Esophagus (tissue), 2 donors: ENCODE data around the gene FSTL1. TPM values are rescaled to one million over a fixed set of nuclear protein-coding genes. Genes with fewer than 3 reads are reported as not detected.

Experiments
- H3K27ac ChIP-seq, 2 donors: one replicate each; pipeline ENCODE4 v1.5.1; 2013; ENCODE audit warnings: low read depth in 2 of 2, mild to moderate bottlenecking in 2 of 2, inconsistent platforms in 1 of 2, low read length in 1 of 2, moderate library complexity in 1 of 2
- H3K27me3 ChIP-seq, 2 donors: one replicate each; pipeline ENCODE4 v1.6.1; 2013; ENCODE audit warnings: low read length in 2 of 2, control low read depth in 1 of 2, mild to moderate bottlenecking in 1 of 2; ENCODE audit not compliant: insufficient read depth in 2 of 2, control insufficient read depth in 1 of 2
- H3K36me3 ChIP-seq, 2 donors: one replicate each; pipeline ENCODE4 v1.6.1; 2013; ENCODE audit warnings: low read length in 1 of 2; ENCODE audit not compliant: control insufficient read depth in 2 of 2, insufficient read depth in 2 of 2
- H3K4me1 ChIP-seq, 2 donors: one replicate each; pipeline ENCODE4 v1.6.1; 2013; ENCODE audit warnings: low read length in 1 of 2; ENCODE audit not compliant: control insufficient read depth in 2 of 2, insufficient read depth in 2 of 2
- H3K4me3 ChIP-seq, 2 donors: one replicate each; pipeline ENCODE4 v1.5.1; 2013; ENCODE audit warnings: low read length in 2 of 2, mild to moderate bottlenecking in 2 of 2, low read depth in 1 of 2, moderate library complexity in 1 of 2
- H3K9me3 ChIP-seq, 2 donors: one replicate each; pipeline ENCODE4 v1.6.1; 2013; ENCODE audit warnings: mild to moderate bottlenecking in 2 of 2, low read depth in 1 of 2, low read length in 1 of 2, moderate library complexity in 1 of 2; ENCODE audit not compliant: control insufficient read depth in 2 of 2, insufficient read depth in 1 of 2
- WGBS, 2 donors: extraction: QIAGEN DNeasy Blood & Tissue Kit; methylation state at CpG; one replicate each; pipeline ENCODE4 v1.1.7; 2013; 5-methylcytosine and 5-hydroxymethylcytosine counted together
- polyA plus RNA-seq, 2 donors: library from polyadenylated mRNA; stranded (reverse); fragments of 200-250 nt; gene quantifications; one replicate each; pipeline ENCODE4 v1.2.3, GENCODE V29; 2013
- donor health status: healthy with polysubstance abuse.
- donor health status: Bipolar disorder and iron deficiency.

Gene FSTL1
- polyA plus RNA-seq, 2 donors, result 5.4 to 10.7 TPM

DNA sequence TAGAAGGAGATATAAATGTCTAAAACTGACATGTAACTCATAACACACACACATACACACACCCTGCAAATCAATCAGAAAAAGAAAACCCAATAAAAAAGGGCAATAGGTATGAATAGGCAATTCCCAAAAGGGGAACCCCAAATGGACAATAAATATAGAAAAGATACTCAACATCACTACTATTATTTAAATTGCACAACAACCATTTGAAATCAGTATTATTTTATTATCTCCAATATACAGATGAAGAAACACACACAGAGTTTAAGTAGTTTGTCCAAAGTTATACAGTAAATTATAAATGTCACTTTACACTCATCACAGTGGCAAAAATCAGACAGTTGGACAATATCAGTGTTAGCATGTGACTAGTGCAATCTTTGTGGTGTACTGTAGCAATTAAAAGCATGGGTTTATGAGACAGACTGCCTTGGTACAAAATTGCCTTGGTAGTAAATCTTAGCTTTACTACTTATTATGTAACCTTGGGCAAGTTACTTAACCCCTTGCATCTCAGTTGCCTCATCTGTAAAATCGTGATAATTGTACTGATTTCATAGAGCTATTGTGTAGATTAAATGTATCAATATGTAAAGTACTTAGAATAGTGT, 3.4 kb upstream of the FSTL1 start:
- no peaks in the 10 kb centered on the region for H3K9me3 ChIP-seq
- H3K36me3 ChIP-seq, result no peaks in the 10 kb centered on the region
- H3K4me1 ChIP-seq, result peaks cover 0 to 3% of the 10 kb centered on the region in 2 donors
- no peak overlapping the region for H3K27ac ChIP-seq
- H3K4me3 ChIP-seq, result no peak overlapping the region
- no peaks in the 10 kb centered on the region for H3K27me3 ChIP-seq
- 76 to 81% methylated on average over 1 of the region's 1 CpG for WGBS, 2 donors

- Histone ChIP-seq H3K4me1 (peaks cover 0 to 3% of the 10 kb centered on the region in 2 donors), H3K27me3 (no peaks in the 10 kb centered on the region), H3K9me3 (no peaks in the 10 kb centered on the region), H3K36me3 (no peaks in the 10 kb centered on the region), H3K27ac (no peak overlapping the region), H3K4me3 (no peak overlapping the region)
- WGBS, 2 donors, result 84 to 87% methylated on average over 4 of the region's 4 CpGs
Measured at GRCh38 chr3:120452816-120453215, 2.0 kb upstream of the FSTL1 start.

GRCh38 chr3:120451806-120452205, 1.0 kb upstream of the FSTL1 start:
- 86 to 89% methylated on average over 6 of the region's 6 CpGs for WGBS, 2 donors
- H3K27me3 ChIP-seq, result no peaks in the 10 kb centered on the region
- H3K4me1 ChIP-seq, result peaks cover 0 to 3% of the 10 kb centered on the region in 2 donors
- peak overlapping the region in 1 of 2 donors; percentile 66 for H3K4me3 ChIP-seq
- H3K9me3 ChIP-seq, result no peaks in the 10 kb centered on the region
- no peaks in the 10 kb centered on the region for H3K36me3 ChIP-seq
- peak overlapping the region; percentile 72 to 84 for H3K27ac ChIP-seq

- WGBS, 2 donors, result 12 to 15% methylated on average over 25 to 35 of the region's 35 CpGs
- H3K4me3 ChIP-seq, result peak overlapping the region; percentile 66 to 71
- peak overlapping the region; percentile 72 to 84 for H3K27ac ChIP-seq
- no peaks in the 10 kb centered on the region for H3K27me3 ChIP-seq
- no peaks in the 10 kb centered on the region for H3K9me3 ChIP-seq
- H3K36me3 ChIP-seq, result no peaks in the 10 kb centered on the region
- H3K4me1 ChIP-seq, result peaks cover 0 to 3% of the 10 kb centered on the region in 2 donors
Measured at GRCh38 chr3:120451272-120451761, 525 bp upstream of the FSTL1 start.

GRCh38 chr3:120449701-120450599, 842 bp downstream of the FSTL1 start:
- peaks cover 0 to 3% of the 10 kb centered on the region in 2 donors for H3K4me1 ChIP-seq
- H3K9me3 ChIP-seq, result no peaks in the 10 kb centered on the region
- 3% methylated on average over 32 of the region's 32 CpGs for WGBS, 2 donors
- H3K27me3 ChIP-seq, result no peaks in the 10 kb centered on the region
- H3K36me3 ChIP-seq, result no peaks in the 10 kb centered on the region
- H3K27ac ChIP-seq, result peak overlapping the region; percentile 72 to 84
- H3K4me3 ChIP-seq, result peak overlapping the region; percentile 66 to 71

DNA sequence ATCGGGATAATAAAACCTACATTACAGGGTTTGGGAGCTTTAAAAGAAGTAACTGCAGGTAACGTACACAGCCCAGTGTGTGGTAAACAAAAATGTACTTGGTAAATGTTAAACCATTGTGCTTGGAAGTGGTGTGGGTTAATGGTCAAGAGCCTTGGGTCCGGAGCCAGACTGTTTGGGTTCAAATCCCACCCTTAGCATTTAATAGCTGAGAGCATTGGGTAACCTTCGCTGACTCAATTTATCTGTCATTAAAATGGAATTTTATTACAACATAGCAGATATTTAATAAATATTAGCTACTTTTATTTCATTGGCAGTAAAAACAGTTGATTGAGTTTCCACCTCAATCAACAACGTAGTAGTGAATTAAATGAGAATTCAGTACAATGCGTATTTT, 1.5 kb downstream of the FSTL1 start:
- Histone ChIP-seq H3K27ac (peak overlapping the region; percentile 11 to 27), H3K36me3 (no peaks in the 10 kb centered on the region), H3K4me1 (peaks cover 0 to 3% of the 10 kb centered on the region in 2 donors), H3K4me3 (peak overlapping the region in 1 of 2 donors; percentile 71), H3K27me3 (no peaks in the 10 kb centered on the region), H3K9me3 (no peaks in the 10 kb centered on the region)
- 66 to 72% methylated on average over 6 of the region's 6 CpGs for WGBS, 2 donors

DNA sequence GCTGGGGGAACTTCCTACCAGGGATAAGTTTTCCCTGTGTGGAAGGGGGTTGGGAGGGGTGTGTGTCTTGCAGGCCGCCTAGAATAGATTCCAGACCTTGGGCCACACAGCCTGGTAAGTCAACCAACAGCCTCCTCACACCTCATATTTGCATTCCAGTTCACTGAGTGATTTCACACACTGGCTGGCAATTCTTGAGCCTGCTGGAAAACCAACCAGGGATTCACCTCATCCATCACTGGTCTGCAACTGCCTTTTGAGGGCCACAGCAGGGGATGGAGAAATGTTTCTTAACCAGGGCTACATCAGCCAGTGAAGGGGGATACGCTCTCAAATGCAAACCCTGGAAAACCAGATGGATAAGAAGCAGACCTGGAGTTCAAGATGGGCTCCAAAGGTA, 2.0 kb downstream of the FSTL1 start:
- Histone ChIP-seq H3K9me3 (no peaks in the 10 kb centered on the region), H3K27ac (peak overlapping the region; percentile 15 to 27), H3K4me1 (peaks cover 0 to 3% of the 10 kb centered on the region in 2 donors), H3K4me3 (no peak overlapping the region), H3K27me3 (no peaks in the 10 kb centered on the region), H3K36me3 (no peaks in the 10 kb centered on the region)
- WGBS, 2 donors, result 61 to 68% methylated on average over 2 of the region's 2 CpGs

DNA sequence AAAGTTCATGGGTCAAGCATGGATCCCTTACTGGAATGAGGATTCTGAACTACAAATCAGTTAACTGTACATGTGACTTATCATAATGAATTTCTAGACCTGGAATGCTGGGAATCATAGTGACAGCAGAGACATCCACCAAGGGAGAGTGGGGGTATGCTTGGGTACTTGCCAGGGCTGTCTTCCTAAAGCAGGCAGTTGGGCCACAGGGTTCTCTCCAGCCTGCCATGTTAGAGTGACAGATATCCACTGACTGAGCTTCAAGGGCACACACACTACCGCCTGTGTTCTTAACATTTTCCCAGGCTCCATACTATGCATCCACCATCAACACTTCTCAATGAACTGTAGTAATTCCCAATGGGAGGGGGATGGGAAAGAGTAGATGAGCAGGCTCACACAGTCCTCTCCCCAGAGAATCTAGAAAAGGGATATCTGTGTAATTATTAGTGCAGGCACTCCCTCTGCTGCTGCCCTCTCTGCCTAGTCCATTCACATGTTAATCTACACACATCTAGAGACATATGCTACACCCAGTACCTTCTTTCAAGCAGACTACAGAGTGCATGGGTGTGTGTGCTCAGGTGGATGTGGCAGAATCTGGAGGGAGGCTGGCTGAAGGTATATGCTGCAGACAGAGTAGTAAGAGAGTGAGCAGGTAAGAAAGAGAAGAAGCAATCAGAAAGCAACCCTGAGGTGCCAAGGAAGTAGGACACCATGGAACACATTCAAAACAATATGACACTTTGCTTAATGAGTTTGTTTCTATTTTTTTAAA, 3.7 kb downstream of the FSTL1 start:
- Histone ChIP-seq H3K9me3 (no peaks in the 10 kb centered on the region), H3K27me3 (no peaks in the 10 kb centered on the region), H3K4me3 (no peak overlapping the region), H3K27ac (no peak overlapping the region), H3K4me1 (peaks cover 0 to 3% of the 10 kb centered on the region in 2 donors), H3K36me3 (no peaks in the 10 kb centered on the region)
- 77 to 83% methylated on average over 1 of the region's 1 CpG for WGBS, 2 donors

- H3K4me1 ChIP-seq, result no peaks in the 10 kb centered on the region
- no peak overlapping the region for H3K27ac ChIP-seq
- no peaks in the 10 kb centered on the region for H3K27me3 ChIP-seq
- H3K9me3 ChIP-seq, result no peaks in the 10 kb centered on the region
- H3K4me3 ChIP-seq, result no peak overlapping the region
- whole genome bisulfite sequencing, 2 donors, result 72 to 73% methylated on average over 5 of the region's 5 CpGs
- H3K36me3 ChIP-seq, result no peaks in the 10 kb centered on the region
Measured at GRCh38 chr3:120445654-120446053, 5.1 kb downstream of the FSTL1 start.
